Measurements from ENCODE around the gene IGSF9B. TPM values are rescaled to one million over a fixed set of nuclear protein-coding genes. Genes with fewer than 3 reads are reported as not detected.
A peak's percentile ranks its signal among the peaks of the same experiment; 100 is the strongest.

IGSF9B gene
- total RNA-seq, 1 donor from 2014 or later, result 0.24 TPM

DNA sequence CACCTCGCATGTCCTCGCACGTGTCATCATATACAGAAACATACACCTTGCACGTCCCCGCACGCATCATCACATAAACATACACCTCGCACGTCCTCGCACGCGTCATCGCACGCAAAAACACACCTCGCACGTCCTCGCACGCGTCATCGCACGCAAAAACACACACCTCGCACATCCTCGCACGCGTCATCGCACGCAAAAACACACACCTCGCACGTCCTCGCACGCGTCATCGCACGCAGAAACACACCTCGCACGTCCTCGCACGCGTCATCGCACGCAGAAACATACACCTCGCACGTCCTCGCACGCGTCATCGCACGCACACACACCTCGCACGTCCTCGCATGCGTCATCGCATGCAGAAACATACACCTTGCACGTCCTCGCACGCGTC lies 16.7 kb downstream of the IGSF9B start:
- no peak for DNase-seq (ENCODE audit: low read depth)

DNA sequence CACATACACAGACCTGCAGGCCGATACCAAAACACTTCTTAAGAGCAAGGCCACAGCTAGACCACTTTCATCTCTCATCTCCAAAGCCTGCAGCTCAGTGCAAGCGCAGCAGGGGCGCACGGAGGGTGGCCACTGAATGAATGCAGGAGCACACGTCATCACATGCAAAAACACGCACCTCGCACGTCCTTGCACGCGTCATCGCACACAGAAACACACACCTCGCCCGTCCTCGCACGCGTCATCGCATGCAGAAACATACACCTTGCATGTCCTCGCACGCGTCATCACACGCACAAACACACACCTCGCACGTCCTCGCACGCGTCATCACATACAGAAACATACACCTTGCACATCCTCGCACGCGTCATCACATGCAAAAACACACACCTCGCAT lies 17.2 kb downstream of the IGSF9B start:
- no peak for DNase-seq (ENCODE audit: low read depth)

DNA sequence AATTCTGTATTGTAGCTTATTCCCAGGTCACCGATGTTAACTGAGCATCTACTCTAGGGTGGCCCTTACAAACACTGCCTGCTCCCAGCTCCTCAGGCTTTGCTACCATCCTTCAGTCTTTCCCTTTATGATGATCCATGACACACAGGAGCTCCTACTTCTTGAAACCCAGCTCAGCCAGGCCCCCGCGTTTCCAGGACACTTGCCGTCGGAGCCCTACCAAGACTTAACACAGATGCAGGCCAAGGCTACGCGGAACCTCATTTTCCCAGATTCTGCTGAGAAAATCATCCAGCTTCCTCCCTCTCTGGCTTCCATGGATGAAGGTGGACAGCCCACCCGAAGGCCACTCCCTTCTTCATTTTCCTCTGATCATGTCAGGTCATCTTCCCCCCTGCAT lies 18.6 kb downstream of the IGSF9B start:
- DNase-seq (ENCODE audit: low read depth), result no peak

DNA sequence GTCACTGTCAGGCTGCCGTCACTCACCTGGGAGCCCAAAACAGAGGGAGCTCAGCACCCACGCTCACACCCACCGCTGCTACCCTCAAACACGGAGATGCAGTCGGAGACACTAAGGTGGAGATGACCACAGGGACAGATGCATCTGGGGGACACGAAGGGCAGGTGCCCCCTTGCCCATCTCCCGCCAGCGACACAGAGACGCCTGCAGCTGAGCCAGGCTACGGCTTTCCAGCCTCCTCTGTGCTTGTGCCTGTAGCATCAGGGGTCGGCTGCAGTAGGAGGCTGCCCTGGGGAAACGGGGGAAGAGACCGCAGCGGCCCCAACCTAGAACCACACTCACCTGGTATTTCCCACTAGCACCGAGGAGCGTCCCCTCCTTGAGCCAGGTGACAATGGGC lies 19.3 kb downstream of the IGSF9B start:
- DNase-seq (ENCODE audit: low read depth), result no peak

DNA sequence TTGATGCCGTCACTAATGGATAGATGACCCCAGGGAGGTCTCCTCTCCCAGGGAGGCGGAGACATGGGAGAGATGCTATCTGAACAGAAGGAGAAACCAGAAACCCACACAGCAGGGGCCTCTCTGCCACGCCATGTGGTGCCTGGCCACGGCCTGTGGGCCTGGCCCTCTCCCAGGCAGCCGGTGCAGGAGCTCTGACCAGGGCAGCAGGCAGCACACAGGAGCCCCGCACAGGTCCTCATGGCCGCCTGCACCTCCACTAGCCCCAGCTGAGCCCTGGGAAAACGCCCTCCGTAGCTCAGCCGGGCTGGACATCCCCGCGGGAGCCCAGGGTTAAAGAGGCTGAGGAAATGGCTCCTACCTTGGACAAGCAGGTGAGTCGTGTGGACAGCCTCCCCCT lies 19.8 kb downstream of the IGSF9B start:
- DNase-seq (ENCODE audit: low read depth), result no peak

DNA sequence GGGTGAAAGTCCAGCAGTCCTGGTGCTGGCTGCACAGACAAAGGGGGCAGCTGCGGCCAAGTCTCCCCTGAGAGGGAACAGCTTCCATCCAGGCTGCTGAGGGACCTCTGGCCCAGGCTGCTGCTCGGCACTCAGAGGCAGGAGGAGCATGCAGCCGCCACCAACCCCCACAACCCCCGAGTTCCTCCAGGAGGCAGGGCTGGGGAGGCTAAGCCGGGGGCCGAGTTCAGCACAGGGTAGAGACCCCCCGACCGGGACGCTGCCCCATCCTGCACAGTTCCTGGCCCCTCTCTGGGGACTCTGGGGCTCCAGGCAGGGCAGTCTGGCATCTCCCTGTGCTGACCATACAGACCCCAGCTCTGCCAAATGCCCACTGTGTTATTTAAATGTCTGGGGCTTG lies 20.2 kb downstream of the IGSF9B start:
- no peak for DNase-seq (ENCODE audit: low read depth)

DNA sequence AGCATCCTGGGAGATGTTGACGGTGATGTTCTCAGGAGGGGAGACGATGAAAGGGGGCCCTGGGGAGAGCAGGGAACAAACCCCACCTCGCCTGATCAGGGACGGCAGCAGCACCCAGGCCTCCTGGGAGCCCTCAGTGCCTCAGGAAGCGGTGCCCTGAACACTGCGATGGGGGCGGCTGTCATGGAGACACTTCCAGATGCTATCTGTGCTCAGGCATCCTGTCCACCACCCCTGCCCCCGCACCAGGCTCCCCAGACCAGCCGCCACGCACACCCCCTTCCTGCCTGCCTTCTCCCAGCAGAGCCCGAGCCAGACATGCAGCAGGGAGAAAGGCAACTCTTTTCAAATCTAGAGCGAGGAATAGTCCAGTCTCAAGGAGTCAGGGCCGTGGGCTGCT lies 20.6 kb downstream of the IGSF9B start:
- DNase-seq (ENCODE audit: low read depth), result no peak

DNA sequence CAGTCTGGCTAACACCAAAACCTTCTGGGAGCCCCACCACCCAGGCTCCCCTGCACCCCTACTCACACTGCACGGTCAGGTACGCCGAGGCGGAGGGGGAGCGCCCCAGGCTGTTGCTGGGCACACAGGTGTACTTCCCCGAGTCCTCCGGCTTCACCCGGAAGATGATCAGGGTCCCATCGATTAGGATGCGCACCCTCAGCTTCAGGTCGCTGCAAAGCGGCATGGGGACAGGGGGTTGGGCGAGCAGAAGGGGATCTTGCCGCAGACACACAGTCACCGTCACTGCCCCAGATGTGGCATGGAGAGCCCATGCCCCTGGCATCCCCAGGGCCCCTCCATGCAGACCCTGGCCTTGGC lies 21.2 kb downstream of the IGSF9B start:
- DNase-seq (ENCODE audit: low read depth), result no peak

DNA sequence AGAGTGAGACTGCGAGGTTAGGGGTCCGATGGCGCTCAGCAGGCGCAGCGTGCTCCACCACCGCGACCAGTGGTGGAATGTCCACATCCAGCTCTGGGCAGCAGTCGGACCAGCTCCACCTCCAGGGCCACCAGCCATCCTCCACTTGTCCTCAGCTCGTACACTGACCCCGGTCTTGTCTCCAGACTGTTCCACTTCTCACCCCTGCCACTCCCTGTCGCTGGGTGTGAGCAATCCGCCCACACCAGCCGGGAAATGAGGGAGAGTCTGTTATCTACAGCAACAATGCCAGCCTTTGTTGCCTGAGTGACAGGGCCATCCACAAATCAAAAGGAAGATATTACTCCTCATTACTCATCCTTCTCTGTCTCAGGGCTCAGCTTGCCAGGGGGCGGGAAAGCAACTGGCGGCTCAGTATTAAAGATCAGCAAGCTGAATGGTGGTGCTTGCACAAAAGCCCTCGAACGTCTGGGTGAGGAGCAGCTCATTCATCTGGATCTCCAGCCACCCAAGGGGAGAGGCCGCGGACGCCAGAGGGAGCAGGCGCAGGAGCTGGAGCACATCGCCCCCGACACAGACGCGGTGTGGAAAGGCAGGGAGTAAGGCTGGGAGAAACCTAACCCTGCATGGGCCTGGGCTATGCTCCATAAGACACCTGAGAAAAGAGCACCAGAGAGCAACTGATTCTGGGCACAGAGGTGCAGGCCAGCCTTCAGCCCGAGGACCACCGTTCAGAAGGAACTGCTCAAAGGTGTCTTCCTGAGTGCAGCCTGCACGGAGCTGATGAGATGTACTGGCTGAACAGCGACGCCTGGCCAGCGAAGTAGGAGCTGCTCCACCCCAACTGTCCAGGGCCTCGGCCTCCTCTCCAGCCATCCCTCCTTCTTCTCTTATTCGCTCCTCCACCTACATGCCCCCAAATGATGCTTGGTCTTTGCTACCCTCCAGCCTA lies 21.9 kb downstream of the IGSF9B start:
- DNase-seq (ENCODE audit: low read depth), result peak; percentile 40

DNA sequence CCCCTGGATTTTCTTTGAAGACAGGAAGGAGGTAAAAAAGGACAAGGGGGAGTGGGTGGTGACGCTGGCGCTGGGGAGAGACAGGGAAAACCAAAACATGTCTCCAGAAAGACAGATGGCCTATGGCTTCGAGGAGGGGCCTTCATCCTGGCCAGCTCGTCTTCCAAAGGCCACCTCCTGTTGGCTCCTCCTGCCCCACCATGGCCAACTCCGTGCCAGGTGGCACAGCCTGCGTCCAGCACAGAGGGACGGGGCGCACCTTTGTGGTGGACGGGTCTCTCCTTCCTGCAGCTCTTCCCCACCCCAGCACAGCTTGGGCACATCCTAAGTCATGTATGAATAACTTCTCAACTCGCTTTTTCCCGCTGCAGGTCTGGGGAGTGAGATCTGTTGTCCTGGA lies 22.7 kb downstream of the IGSF9B start:
- no peak for DNase-seq (ENCODE audit: low read depth)

DNA sequence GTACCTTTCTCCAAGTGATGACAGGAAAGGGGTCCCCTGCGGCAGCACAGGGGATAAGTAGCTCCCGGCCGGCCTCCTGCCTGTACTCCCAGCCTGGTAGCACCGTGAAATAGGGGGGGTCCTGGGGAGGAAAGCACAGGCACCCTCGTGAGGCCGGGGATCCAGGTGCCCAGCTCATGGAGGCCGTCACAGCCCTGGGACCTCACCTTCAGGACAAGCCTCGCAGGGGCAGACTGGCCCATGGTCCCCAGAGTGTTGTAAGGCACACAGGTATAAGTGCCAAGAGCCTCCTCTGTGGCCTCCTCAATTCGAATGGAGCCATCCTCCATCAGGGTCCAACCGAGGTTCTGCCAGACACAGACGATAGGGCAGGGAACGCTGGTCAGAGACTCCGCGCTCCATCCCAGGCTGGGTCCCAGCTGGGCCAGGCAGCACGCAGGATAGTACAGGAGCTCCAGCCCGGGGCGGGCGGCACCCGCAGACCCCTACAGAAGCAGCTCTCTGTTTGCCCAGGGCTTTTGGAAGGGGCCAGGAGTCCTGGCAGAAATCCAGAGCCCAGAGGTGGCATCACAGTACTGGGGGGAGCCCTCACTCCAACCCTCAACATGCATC lies 25.2 kb downstream of the IGSF9B start:
- no peak for DNase-seq (ENCODE audit: low read depth)

DNA sequence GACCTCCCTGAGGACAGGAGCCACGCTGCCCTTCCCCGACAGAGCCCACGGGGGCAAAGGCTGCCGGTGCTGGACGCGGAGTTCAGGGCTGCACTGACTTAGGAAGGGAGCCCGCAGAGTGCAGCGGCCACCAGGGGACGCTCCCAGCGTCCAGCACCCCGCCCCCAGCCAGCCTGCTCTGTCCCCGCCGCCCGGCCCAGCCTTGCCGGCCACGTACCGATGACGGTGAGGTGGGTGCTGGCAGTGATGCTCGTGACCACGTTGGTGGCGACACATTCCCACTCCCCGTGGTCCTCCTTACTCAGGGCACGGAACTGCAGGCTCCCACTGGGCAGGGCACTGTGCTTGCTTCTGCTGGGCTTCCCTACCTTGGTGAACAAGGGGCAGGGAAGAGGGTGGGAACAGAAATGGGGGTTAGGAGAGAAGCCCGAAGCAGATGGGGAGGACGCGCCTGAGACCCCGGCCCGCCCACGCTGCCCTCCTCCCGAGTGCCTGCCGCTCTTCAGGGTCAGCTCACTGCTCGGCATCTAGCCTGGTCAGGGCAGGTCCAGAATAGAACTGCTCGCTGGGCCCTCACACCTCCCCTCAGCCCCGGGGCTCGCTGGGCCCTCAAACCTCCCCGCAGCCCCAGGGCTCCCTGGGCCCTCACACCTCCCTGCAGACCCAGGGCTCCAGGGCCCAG lies 25.9 kb downstream of the IGSF9B start:
- DNase-seq (ENCODE audit: low read depth), result no peak

DNA sequence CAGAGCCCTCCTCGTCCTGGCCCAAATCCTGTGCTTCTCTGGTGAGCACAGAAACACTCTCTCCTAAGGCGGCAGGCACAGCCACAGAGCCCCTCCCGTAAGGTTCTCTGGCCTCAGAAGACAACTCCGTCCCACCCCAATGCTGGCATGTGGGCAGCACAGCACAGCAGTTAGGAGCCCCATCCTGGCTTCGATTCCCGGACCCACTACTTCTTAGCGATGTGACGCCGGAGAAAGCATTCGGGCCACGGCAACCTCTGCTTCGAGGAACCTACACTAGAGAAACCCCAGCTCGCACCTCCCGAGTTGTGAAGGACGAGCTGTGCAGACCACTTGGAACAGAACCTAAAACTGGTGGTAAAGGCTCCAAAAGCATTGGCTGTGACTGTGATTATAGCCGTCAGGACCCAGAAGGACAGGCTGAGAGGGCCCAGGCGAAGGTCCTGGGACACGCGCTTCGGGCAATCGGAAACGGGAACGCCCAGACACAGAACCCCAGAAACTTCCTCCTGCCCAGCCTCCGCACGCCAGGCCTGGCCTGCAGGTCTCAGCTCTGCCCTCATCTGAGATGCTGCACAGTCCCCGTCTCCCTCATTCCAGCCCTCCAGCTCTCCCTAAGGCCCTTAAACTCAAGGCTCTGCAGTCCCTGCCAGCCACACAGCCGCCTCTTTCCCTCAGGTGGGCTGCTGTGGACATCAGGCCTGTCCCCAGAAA lies 26.6 kb downstream of the IGSF9B start:
- DNase-seq (ENCODE audit: low read depth), result no peak

DNA sequence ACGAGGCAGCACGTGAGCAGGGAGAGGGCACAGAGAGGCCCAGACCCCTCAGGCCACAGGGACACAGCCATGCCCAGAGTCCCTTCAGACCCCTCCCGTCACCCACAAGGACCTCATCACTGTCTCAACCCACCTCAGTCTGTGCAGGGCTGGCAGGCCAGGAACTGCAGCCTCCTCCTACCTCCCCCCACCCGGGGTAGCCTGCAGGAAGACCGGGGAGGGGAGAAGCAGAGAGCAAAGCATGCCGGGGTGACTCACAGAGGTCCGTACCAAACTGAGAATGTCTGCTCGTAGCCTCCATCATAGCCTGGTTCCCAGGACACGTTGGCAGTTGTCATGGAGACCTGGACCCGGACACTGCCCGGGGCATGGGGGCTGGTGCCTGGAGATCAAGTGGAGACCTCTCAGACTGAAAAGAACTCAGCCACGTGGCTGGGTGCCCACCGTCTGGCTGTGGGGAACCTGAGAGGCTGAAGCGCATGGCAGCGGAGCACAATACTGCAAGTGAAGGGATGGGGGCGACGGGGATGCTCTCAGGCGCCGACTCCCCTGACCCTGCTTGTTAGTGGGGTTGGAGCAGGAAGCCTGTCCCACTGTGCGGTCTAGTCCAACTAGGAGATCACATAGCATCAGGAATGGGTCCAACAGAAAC lies 27.2 kb downstream of the IGSF9B start:
- no peak for DNase-seq (ENCODE audit: low read depth)

DNA sequence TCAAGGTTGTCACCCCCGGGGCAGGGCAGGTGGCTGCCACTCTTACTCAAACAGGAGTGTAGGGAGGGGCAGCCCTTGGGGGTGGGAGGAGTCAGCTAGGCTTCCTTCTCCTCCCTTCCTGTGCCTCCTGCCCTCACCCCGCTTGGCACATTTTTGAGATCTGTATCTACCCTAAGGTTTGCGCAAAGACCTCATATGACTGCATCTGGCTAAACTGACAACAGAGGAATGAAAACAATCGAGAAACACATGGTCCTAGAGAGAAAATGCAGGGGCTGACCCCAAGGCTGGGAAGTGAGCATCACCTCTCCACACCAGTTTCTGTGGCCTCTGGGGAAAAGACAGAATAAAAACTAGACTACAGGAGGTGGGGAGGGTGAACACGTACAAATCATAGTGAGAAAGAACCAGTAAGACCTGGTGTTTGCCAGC lies 28.1 kb downstream of the IGSF9B start:
- no peak for DNase-seq (ENCODE audit: low read depth)

DNA sequence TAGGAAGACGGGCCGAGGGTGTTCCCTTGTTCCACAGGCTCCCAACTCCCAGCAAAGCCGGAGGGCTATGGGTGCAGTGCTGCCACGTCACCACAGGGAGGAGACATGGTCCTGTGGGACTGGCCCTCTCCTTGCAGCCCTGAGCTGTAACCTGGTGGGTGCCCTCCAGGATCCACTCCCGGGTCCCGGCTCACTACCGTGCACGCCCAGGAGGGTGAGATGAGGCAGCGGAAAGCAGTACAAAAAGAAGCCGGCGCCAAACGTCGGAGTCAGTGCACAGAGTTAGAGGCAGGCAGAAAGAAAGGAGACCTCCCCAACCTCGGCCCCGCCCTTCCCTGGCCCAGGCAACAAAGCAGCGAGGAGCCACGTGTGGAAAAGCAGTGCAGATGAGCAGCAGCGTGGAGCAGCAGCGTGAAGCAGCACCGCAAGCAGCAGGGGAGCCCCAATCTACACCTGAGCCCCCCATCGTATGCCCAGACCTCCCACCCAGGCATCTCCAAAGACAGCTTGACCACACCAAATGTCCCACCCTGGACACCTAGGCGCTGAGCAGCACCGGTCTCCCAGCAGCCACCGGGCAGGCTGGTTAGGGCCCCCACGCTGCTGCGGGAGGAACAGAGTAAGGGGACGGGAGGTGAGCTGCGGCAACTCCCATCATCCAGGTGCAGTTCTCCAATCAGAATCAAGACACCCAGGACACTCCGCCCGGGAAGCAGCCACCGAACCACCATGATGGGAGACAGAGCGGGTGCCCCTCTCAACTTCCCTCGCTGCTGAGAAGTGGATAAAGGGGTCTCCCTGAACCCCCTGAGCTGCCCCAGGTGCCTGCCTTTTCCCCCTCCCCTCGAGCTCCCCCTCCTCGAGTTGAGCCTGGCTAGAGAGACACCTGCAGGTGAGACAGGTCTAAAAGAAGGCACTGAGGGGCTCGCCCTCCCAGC lies 28.8 kb downstream of the IGSF9B start:
- peak; percentile 64 for DNase-seq (ENCODE audit: low read depth)

DNA sequence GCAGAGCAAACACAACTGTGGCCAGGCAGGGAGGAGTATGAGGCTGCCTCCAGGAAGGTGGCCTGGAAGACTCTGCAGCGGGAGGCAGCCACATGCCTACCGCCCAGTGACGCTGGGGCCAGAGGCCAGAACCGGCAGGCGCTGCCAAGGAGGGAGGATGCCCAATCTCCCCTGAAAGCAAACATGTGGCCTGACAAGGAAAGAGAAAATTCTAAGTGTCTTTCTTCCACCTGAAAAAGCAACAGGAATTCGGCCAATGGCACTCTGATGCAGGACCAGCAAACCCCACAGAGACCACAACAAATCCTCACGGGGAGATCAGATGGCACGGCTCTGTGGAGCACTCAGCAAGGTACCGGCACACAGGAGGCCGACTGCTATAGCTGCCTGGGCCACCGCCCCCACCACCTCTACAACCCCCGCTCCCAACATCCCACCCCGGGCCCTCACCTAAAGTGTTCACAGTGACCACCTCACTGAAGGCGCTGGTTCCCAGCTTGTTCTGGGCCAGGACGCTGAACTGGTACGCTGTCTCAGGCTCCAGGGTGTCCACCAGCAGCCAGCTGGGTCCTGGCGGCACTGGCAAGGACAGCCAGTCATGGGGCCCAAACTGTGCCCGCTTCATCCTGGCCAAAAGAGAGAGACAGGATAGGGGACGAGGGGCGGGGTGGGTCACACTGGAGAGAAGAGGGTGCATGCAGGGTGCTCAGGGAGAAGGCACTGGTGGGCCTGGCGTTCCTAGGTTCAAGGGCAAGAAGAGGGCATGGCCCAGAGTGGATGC lies 30.1 kb downstream of the IGSF9B start:
- no peak for DNase-seq (ENCODE audit: low read depth)

DNA sequence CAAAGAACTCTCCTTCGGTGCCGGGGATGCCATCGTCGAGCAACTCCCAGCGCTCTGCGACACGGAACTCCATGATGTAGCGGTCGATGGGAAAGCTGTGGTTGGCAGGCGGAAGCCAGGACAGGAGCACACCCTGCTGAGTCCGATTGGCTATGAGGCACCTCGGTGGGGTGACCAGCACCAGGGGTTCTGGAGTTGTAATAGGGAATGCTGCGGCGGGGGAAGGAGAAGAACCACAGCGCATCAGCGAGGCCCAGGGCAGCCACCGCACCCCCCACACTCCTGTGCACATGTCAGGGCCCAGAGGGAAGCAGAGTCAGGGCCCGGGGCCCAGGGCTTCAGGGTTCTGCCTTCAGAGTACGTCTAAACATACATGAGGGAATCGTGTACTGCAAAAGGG lies 31.0 kb downstream of the IGSF9B start:
- DNase-seq (ENCODE audit: low read depth), result no peak

DNA sequence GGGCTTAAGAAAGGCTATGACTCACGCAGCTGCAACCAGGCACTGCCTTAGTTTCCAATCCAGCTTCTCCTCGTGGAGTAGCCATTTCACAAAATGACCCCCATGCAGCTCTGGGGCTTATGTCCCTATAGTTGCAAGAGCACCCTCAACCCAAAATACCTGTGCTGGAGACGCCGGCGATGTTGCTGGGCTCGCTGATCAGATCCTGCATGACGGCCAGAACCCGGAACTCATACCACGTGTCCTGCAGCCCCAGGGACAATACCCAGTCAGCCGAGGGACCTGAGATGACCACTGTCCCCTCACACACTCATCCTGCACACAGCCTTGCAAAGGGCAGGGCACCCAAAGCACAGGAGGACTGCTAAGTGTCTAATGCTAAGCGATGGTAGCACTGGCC lies 32.1 kb downstream of the IGSF9B start:
- DNase-seq (ENCODE audit: low read depth), result no peak

Data from myocyte (in vitro differentiated cells).